ENCODE data around the gene LRCH1.

LRCH1 gene

GRCh38 chr13:46698014-46698413, 145.0 kb downstream of the LRCH1 start:
- TF ChIP-seq, protein P1, sequence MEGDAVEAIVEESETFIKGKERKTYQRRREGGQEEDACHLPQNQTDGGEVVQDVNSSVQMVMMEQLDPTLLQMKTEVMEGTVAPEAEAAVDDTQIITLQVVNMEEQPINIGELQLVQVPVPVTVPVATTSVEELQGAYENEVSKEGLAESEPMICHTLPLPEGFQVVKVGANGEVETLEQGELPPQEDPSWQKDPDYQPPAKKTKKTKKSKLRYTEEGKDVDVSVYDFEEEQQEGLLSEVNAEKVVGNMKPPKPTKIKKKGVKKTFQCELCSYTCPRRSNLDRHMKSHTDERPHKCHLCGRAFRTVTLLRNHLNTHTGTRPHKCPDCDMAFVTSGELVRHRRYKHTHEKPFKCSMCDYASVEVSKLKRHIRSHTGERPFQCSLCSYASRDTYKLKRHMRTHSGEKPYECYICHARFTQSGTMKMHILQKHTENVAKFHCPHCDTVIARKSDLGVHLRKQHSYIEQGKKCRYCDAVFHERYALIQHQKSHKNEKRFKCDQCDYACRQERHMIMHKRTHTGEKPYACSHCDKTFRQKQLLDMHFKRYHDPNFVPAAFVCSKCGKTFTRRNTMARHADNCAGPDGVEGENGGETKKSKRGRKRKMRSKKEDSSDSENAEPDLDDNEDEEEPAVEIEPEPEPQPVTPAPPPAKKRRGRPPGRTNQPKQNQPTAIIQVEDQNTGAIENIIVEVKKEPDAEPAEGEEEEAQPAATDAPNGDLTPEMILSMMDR (IDR thresholded peaks at IDR 0.05; ENCODE audit: low read depth, low read length, missing control alignments), result no peak
- H3K4me3 ChIP-seq (ENCODE audit: low read depth, low read length), result no peak overlapping the region
- DNase-seq (ENCODE audit: low read depth), result no peak

DNA sequence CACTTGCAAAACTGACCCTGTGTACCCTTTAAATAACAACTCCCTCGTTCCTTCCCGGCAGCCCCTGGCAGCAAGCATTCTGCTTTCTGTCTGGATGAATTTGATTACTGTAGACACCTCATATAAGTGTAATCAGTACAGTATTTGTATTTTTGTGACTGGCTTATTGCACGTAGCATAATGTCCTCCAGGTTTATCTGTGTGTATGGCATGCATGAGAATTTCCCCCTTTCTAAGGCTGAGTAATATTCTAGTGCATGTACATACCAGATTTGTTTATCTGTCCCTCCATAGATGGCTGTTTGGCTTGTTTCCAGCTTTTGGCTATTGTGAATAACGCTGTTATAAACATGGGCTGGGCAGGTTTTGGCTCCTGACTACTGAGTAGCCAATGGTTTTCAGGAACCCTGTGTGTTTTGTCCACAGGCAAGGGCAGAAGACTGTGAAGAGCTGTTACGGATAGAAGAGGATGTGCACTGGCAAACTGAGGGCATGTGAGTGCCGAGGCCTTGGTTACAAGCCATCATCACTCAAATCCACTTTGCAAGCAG, 146.0 kb downstream of the LRCH1 start:
- H3K4me3 ChIP-seq (ENCODE audit: low read depth, low read length), result no peak overlapping the region
- TF ChIP-seq, protein P1 (IDR thresholded peaks at IDR 0.05; ENCODE audit: low read depth, low read length, missing control alignments), result no peak
- DNase-seq (ENCODE audit: low read depth), result no peak

- TF ChIP-seq, protein P1 (IDR thresholded peaks at IDR 0.05; ENCODE audit: low read depth, low read length, missing control alignments), result no peak
- no peak overlapping the region for H3K4me3 ChIP-seq (ENCODE audit: low read depth, low read length)
- no peak for DNase-seq (ENCODE audit: low read depth)
Observed at GRCh38 chr13:46712524-46712923, 159.6 kb downstream of the LRCH1 start.

GRCh38 chr13:46715363-46715762, 162.4 kb downstream of the LRCH1 start:
- TF ChIP-seq, protein P1 (IDR thresholded peaks at IDR 0.05; ENCODE audit: low read depth, low read length, missing control alignments), result no peak
- H3K4me3 ChIP-seq (ENCODE audit: low read depth, low read length), result no peak overlapping the region
- DNase-seq (ENCODE audit: low read depth), result no peak

DNA sequence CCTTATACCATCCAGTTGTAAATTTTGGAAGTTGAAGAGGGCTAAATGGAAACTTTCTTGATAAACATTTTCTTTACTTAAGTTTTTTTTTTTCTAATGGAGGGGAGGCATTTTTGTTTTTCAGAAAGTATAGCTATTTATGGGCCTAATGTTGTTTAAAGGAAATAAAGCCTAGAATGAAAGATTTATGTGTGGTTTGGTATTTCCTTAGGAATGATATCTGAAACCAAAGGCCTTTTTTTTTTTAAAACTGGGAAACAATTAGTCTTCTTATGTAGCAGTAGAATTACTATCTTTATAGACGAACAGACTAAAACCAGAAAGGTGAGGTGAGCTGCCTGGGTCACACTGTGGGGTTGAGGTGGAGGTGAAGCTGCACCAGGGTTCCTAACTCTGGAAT, 163.9 kb downstream of the LRCH1 start:
- H3K4me3 ChIP-seq (ENCODE audit: low read depth, low read length), result no peak overlapping the region
- TF ChIP-seq, protein P1 (IDR thresholded peaks at IDR 0.05; ENCODE audit: low read depth, low read length, missing control alignments), result no peak
- no peak for DNase-seq (ENCODE audit: low read depth)

DNA sequence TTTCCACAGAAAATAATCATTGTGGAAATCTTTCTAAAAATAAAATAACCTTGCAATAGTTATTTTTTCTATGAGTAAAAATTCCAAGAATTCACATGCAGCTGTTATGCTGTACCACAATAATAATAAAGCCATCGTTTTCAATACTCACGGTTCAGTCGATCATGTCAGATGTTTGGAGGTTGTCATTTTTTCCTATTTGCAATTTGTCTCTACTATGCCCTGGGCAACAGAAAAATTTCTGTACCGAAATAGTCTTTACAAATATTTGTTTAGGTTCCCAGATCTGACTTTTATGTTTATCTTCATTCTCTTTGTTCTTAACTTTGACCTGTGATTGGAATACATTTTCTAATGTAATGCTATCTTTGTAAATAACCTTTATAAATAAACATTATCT, 164.3 kb downstream of the LRCH1 start:
- TF ChIP-seq, protein P1 (IDR thresholded peaks at IDR 0.05; ENCODE audit: low read depth, low read length, missing control alignments), result no peak
- H3K4me3 ChIP-seq (ENCODE audit: low read depth, low read length), result no peak overlapping the region
- DNase-seq (ENCODE audit: low read depth), result no peak

GRCh38 chr13:46717856-46718255, 164.9 kb downstream of the LRCH1 start:
- TF ChIP-seq, protein P1 (IDR thresholded peaks at IDR 0.05; ENCODE audit: low read depth, low read length, missing control alignments), result no peak
- DNase-seq (ENCODE audit: low read depth), result peak; percentile 12
- no peak overlapping the region for H3K4me3 ChIP-seq (ENCODE audit: low read depth, low read length)

All from GM12864 (cell line).